Gastrocnemius medialis (tissue), 4 donors: ENCODE data around the gene RPS6KL1. TPM values are rescaled to one million over a fixed set of nuclear protein-coding genes. Genes with fewer than 3 reads are reported as not detected.

ENCODE experiments used
- ATAC-seq, 2 donors: fragments of 150-250 bp; one replicate each; pipeline ENCODE4 v1.9.1; 2016
- DNase-seq, 2 donors: peaks; one replicate each; pipeline ENCODE4 v3.0.0-alpha.2; 2019
- H3K27ac ChIP-seq, 4 donors: fragments of 200-600 bp; sonication (generic); 1 replicate in 1 of 4; 2 replicates in 3 of 4; pipeline ENCODE4 v1.5.1; 2016 to 2018; ENCODE audit warnings: mild to moderate bottlenecking in 2 of 4, moderate library complexity in 1 of 4
- H3K27me3 ChIP-seq, 3 donors: fragments of 200-600 bp; sonication (generic) in 2 of 3; 1 replicate in 1 of 3; 2 replicates in 2 of 3; pipeline versions ENCODE4 v1.5.1 to v1.6.0; 2016 to 2019; ENCODE audit warnings: mild to moderate bottlenecking in 1 of 3, moderate library complexity in 1 of 3
- H3K36me3 ChIP-seq, 2 donors: fragments of 200-600 bp; sonication (generic) in 1 of 2; one replicate each; pipeline ENCODE4 v1.5.1; 2017 to 2018
- H3K4me1 ChIP-seq, 2 donors: fragments of 200-600 bp; sonication (generic) in 1 of 2; one replicate each; pipeline ENCODE4 v1.5.1; 2016 to 2017; ENCODE audit warnings: mild to moderate bottlenecking in 2 of 2
- H3K4me3 ChIP-seq, 4 donors: fragments of 200-600 bp; sonication (generic) in 3 of 4; 1 replicate in 1 of 4; 2 replicates in 3 of 4; pipeline ENCODE4 v1.5.1; 2016 to 2019; ENCODE audit warnings: mild to moderate bottlenecking in 2 of 4
- H3K9me3 ChIP-seq, 3 donors: fragments of 200-600 bp; sonication (generic) in 2 of 3; 1 replicate in 1 of 3; 2 replicates in 2 of 3; pipeline ENCODE4 v1.5.1; 2016 to 2019
- POLR2A ChIP-seq, 2 donors: fragments of 450-650 bp; IDR thresholded peaks; one replicate each; pipeline ENCODE4 v1.6.1; 2017; ENCODE audit warnings: antibody characterized with exemption in 2 of 2, mild to moderate bottlenecking in 2 of 2, moderate library complexity in 2 of 2
- in situ Hi-C, 4 donors: fragments of 200-750 bp; cut with MboI; loops; one replicate each; pipeline versions ENCODE4 v1.15.0 to v1.8.0; 2017; ENCODE audit warnings: low sequenced_read_pairs in 4 of 4
- intact Hi-C: fragments of 100-400 bp; cut with DNase I; formaldehyde crosslinking; loops from one replicate; pipeline ENCODE4 v1.15.1; 2023; ENCODE audit warnings: low total_unique reads
- total RNA-seq, 4 donors: library from RNA; depleted of rRNA; stranded (reverse); fragments of >200 nt; gene quantifications; one replicate each; pipeline versions ENCODE4 v1.1.0 to v1.2.3, GENCODE V29; 2016
- TF ChIP-seq, protein P1 (sequence below), 5 experiments: fragments of 450-650 bp in 3 of 5; fragments of 200-600 bp in 2 of 5; sonication (generic) in 2 of 5; IDR thresholded peaks in 4 of 5; conservative IDR thresholded peaks in 1 of 5; 1 replicate in 4 of 5; 2 replicates in 1 of 5; pipeline ENCODE4 v1.5.1; 2016 to 2019; ENCODE audit warnings: antibody characterized with exemption in 5 of 5, mild to moderate bottlenecking in 3 of 5, moderate library complexity in 3 of 5

The RPS6KL1 gene
- total RNA-seq, 4 donors from 2014 or later: 11.7 to 34.4 (median 18.7) TPM

DNA sequence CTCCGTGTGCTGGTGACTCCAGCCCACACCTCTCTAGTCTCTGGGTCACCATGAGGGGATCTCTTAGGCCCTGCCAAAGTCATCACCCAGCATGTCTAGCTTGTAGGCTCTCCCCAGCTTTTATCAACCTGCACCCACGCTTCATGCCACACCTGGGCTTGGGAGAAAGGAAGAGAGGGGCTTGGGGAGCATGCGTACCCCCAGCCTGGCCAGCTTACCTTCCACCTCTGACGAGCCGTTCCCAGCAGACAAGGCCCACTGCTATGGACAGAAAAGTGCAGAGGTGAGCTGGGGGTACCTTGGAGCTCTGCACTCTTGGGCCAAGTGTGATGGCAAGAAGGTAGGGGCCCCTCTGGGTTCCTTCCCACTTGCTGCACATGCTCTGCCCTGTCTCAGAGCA is 30.6 kb upstream of the RPS6KL1 start:
- Histone ChIP-seq H3K27me3 (peaks cover 0 to 10% (median 3%) of the 10 kb centered on the region in 3 donors), H3K27ac (peak overlapping the region in 2 of 4 donors; percentile 67 to 68), H3K4me1 (peaks cover 3 to 10% of the 10 kb centered on the region in 2 donors), H3K9me3 (no peaks in the 10 kb centered on the region), H3K4me3 (peak overlapping the region in 3 of 4 donors; percentile 48 to 63 (median 59)), H3K36me3 (no peaks in the 10 kb centered on the region)
- intact Hi-C loops (no loop called here), in situ Hi-C loops (no loop called here)
- TF ChIP-seq, protein P1, sequence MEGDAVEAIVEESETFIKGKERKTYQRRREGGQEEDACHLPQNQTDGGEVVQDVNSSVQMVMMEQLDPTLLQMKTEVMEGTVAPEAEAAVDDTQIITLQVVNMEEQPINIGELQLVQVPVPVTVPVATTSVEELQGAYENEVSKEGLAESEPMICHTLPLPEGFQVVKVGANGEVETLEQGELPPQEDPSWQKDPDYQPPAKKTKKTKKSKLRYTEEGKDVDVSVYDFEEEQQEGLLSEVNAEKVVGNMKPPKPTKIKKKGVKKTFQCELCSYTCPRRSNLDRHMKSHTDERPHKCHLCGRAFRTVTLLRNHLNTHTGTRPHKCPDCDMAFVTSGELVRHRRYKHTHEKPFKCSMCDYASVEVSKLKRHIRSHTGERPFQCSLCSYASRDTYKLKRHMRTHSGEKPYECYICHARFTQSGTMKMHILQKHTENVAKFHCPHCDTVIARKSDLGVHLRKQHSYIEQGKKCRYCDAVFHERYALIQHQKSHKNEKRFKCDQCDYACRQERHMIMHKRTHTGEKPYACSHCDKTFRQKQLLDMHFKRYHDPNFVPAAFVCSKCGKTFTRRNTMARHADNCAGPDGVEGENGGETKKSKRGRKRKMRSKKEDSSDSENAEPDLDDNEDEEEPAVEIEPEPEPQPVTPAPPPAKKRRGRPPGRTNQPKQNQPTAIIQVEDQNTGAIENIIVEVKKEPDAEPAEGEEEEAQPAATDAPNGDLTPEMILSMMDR (IDR thresholded peaks at IDR 0.05 in 4 of 5, conservative IDR thresholded peaks at IDR 0.05 in 1 of 5): no peak
- no peak for TF ChIP-seq POLR2A (IDR thresholded peaks at IDR 0.05)
- DNase-seq (no peak), ATAC-seq (no peak)

DNA sequence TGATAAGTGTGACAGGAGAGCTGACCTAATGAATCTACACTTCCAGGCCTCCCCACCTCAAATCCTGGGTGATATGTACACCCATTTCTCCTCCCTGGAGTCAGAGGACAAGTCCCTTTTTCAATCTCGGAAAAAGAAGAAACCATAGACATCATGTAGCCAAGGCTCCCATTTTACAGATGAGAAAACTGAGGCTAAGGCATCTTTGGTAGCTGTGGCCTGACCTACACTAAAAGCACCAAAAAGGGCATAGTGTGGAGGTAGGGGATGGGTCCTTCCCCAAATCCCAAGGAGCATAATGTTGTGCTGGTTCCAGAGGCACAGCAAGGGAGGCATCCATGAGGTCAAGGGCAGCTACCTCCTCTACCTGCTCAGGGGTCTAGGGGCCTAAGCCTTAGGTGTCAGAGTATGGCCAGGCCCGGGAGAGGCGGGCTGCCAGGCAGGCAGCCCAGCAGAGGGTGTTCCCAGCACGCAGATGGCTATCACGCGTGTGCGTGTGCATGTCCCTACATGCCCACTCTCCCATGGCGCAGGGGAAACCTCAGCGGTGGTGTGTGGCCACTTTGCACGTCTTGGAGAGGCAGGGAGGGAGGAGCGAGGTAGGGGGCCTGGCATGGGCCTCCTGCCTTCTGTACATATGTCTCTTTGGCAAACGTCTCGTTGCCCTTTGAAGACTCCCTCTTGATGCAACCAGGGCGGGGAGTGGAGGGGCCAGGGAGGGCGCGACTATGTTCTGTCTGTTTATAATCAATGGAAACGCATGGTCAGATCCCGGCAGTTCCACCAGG is 29.8 kb upstream of the RPS6KL1 start:
- intact Hi-C loops: no loop called here
- DNase-seq (no peak), ATAC-seq (no peak)
- Histone ChIP-seq H3K9me3 (no peaks in the 10 kb centered on the region), H3K4me1 (peaks cover 3 to 10% of the 10 kb centered on the region in 2 donors), H3K27me3 (peaks cover 0 to 10% (median 3%) of the 10 kb centered on the region in 3 donors), H3K27ac (no peak overlapping the region), H3K36me3 (no peaks in the 10 kb centered on the region), H3K4me3 (peak overlapping the region in 2 of 4 donors; percentile 59 to 63)
- in situ Hi-C loops: no loop called here
- TF ChIP-seq, protein P1 (IDR thresholded peaks at IDR 0.05 in 4 of 5, conservative IDR thresholded peaks at IDR 0.05 in 1 of 5): no peak
- no peak for TF ChIP-seq POLR2A (IDR thresholded peaks at IDR 0.05)

DNA sequence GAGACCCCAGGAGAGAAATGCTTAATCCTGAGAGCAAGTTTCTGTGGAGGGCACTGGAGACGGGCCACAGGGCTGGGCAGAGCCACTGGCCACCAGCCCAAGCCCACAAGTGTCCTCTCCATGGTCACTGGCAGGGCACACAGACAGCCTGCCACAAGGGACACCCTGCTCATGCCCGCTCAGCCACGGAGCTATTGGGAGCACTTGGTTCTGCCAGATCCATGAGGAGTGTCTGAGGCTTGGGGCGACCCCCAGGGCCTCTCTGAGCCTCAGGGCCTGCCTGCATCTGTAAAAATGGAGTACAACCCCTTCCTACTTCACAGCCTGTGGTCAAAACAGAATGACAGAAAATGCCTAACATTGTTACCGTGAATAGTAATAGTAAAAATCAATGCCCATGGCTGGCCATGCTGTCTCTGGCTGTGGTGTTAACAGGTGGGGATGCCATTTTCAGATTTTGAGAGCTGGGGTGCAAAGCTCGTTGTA is 29.2 kb upstream of the RPS6KL1 start:
- Histone ChIP-seq H3K27me3 (peaks cover 0 to 10% (median 3%) of the 10 kb centered on the region in 3 donors), H3K27ac (peak overlapping the region in 1 of 4 donors; percentile 33), H3K4me1 (peaks cover 3 to 10% of the 10 kb centered on the region in 2 donors), H3K9me3 (no peaks in the 10 kb centered on the region), H3K4me3 (no peak overlapping the region), H3K36me3 (no peaks in the 10 kb centered on the region)
- in situ Hi-C loops: no loop called here
- ATAC-seq (no peak), DNase-seq (no peak)
- no peak for TF ChIP-seq POLR2A (IDR thresholded peaks at IDR 0.05)
- TF ChIP-seq, protein P1 (IDR thresholded peaks at IDR 0.05 in 4 of 5, conservative IDR thresholded peaks at IDR 0.05 in 1 of 5): no peak
- intact Hi-C loops: no loop called here

DNA sequence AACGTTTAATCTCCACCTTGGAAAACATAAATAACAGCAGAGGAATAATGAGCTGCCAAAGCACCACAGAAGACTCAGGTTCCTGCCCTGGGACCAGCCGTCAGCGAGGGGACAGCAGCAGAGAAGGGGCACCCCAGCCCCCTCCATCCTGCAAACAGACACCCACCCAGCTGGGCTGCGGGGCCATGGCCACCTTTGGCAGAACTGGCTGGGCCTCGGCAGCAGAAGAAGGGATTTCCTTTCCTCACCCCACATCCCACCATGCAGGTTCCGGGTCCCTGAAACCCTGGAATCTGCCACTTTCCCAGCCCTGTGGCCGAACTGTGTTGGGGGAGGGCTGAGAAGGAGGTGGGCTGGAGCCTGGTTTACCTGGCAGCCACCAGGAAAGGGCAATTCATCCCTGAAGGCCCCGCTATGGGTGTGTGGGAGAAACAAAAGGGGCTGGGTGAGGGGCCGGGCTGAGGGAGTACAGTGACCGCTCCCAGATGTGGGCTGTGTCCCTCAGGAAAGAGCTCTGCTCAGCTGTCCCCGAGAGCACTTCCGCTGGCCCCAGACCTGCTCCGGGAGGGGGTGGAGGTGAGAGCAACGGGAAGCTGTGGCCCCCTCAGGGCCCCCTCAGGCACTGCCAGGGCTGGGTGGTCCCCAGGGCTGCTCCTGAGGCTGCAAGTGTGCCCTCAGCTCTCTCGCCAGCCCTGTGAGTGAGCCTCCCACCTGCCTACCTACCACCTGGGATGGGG is 28.6 kb upstream of the RPS6KL1 start:
- no peak for DNase-seq
- Histone ChIP-seq H3K9me3 (no peaks in the 10 kb centered on the region), H3K4me1 (peaks cover 5 to 12% of the 10 kb centered on the region in 2 donors), H3K4me3 (peak overlapping the region in 1 of 4 donors; percentile 13), H3K27ac (peak overlapping the region in 1 of 4 donors; percentile 33), H3K36me3 (no peaks in the 10 kb centered on the region), H3K27me3 (peaks cover 0 to 10% (median 3%) of the 10 kb centered on the region in 3 donors)
- in situ Hi-C loops: no loop called here
- TF ChIP-seq POLR2A (IDR thresholded peaks at IDR 0.05): no peak
- TF ChIP-seq, protein P1 (IDR thresholded peaks at IDR 0.05 in 4 of 5, conservative IDR thresholded peaks at IDR 0.05 in 1 of 5): no peak
- ATAC-seq: no peak
- intact Hi-C loops: no loop called here
